Measurements from ENCODE around the gene PRTG.
"Not testable (repeated sequence)": the region's sequence is repeated elsewhere in the genome, so short reads cannot be mapped to it uniquely, and the experiment has no call there.

The PRTG gene

GRCh38 chr15:55742927-55743728 is at the start of gene PRTG:
PRTG (minus strand) TSS chr15:55743152; CDS start chr15:55742931, 221 bp downstream.
- H3K27ac ChIP-seq (ENCODE audit: low read length), result no peak within 1 kb of the TSS
- WGBS (ENCODE audit: insufficient coverage, insufficient read length), result no CpG with 5 or more reads among the region's 75 CpGs
- H3K4me3 ChIP-seq (ENCODE audit: low read length), result peak within 1 kb of the TSS; percentile 62
- peaks cover 60% of the 10 kb centered on the region for H3K27me3 ChIP-seq (ENCODE audit: control insufficient read depth, insufficient read depth, low read length)
- H3K36me3 ChIP-seq (ENCODE audit: control insufficient read depth, insufficient read depth, low read length), result no peaks in the 10 kb centered on the region
- peaks cover 2% of the 10 kb centered on the region; the same call in 1 of the 2 replicates for H3K4me1 ChIP-seq (ENCODE audit: control insufficient read depth, insufficient read depth, low read length)
- DNase-seq (ENCODE audit: low read depth, low spot score), result no peak
- H3K9me3 ChIP-seq (ENCODE audit: control insufficient read depth, insufficient read depth, low read length), result no peaks in the 10 kb centered on the region

- no peaks in the 10 kb centered on the region; the same call in 1 of the 2 replicates for H3K9me3 ChIP-seq (ENCODE audit: control insufficient read depth, insufficient read depth, low read length)
- no CpG with 5 or more reads among the region's 3 CpGs for WGBS (ENCODE audit: insufficient coverage, insufficient read length)
- no peak overlapping the region for H3K4me3 ChIP-seq (ENCODE audit: low read length)
- H3K27me3 ChIP-seq (ENCODE audit: control insufficient read depth, insufficient read depth, low read length), result no peaks in the 10 kb centered on the region
- no peaks in the 10 kb centered on the region for H3K4me1 ChIP-seq (ENCODE audit: control insufficient read depth, insufficient read depth, low read length)
- H3K27ac ChIP-seq (ENCODE audit: low read length), result no peak overlapping the region
- no peaks in the 10 kb centered on the region for H3K36me3 ChIP-seq (ENCODE audit: control insufficient read depth, insufficient read depth, low read length)
- no peak for DNase-seq (ENCODE audit: low read depth, low spot score)
Measured at GRCh38 chr15:55791551-55792400, 48.8 kb upstream of the PRTG start.

- no peak for DNase-seq (ENCODE audit: low read depth, low spot score)
- Histone ChIP-seq H3K9me3 (ENCODE audit: control insufficient read depth, insufficient read depth, low read length) (no peaks in the 10 kb centered on the region), H3K27me3 (ENCODE audit: control insufficient read depth, insufficient read depth, low read length) (no peaks in the 10 kb centered on the region), H3K27ac (ENCODE audit: low read length) (no peak overlapping the region), H3K4me1 (ENCODE audit: control insufficient read depth, insufficient read depth, low read length) (no peaks in the 10 kb centered on the region), H3K36me3 (ENCODE audit: control insufficient read depth, insufficient read depth, low read length) (no peaks in the 10 kb centered on the region), H3K4me3 (ENCODE audit: low read length) (no peak overlapping the region)
- 100% methylated on average over 1 of the region's 8 CpGs for WGBS (ENCODE audit: insufficient coverage, insufficient read length)
Measured at GRCh38 chr15:55789066-55789660, 46.2 kb upstream of the PRTG start.

GRCh38 chr15:55786341-55786740 is 43.4 kb upstream of the PRTG start:
- H3K4me1 ChIP-seq (ENCODE audit: control insufficient read depth, insufficient read depth, low read length), result no peaks in the 10 kb centered on the region
- H3K27ac ChIP-seq (ENCODE audit: low read length), result no peak overlapping the region
- H3K27me3 ChIP-seq (ENCODE audit: control insufficient read depth, insufficient read depth, low read length), result no peaks in the 10 kb centered on the region
- no peak for DNase-seq (ENCODE audit: low read depth, low spot score)
- no peaks in the 10 kb centered on the region for H3K36me3 ChIP-seq (ENCODE audit: control insufficient read depth, insufficient read depth, low read length)
- H3K9me3 ChIP-seq (ENCODE audit: control insufficient read depth, insufficient read depth, low read length), result no peaks in the 10 kb centered on the region
- no peak overlapping the region for H3K4me3 ChIP-seq (ENCODE audit: low read length)
- WGBS (ENCODE audit: insufficient coverage, insufficient read length), result no CpG with 5 or more reads among the region's 3 CpGs

- not testable (repeated sequence) for H3K9me3 ChIP-seq (ENCODE audit: control insufficient read depth, insufficient read depth, low read length); H3K27ac ChIP-seq (ENCODE audit: low read length); H3K36me3 ChIP-seq (ENCODE audit: control insufficient read depth, insufficient read depth, low read length); H3K4me1 ChIP-seq (ENCODE audit: control insufficient read depth, insufficient read depth, low read length); H3K4me3 ChIP-seq (ENCODE audit: low read length); DNase-seq (ENCODE audit: low read depth, low spot score); H3K27me3 ChIP-seq (ENCODE audit: control insufficient read depth, insufficient read depth, low read length)
- no CpG with 5 or more reads among the region's 9 CpGs for WGBS (ENCODE audit: insufficient coverage, insufficient read length)
Measured at GRCh38 chr15:55785593-55785992, 42.6 kb upstream of the PRTG start.

- no peaks in the 10 kb centered on the region for H3K4me1 ChIP-seq (ENCODE audit: control insufficient read depth, insufficient read depth, low read length)
- DNase-seq (ENCODE audit: low read depth, low spot score), result no peak
Measured at GRCh38 chr15:55784286-55784685, 41.3 kb upstream of the PRTG start.

GRCh38 chr15:55782901-55783300 is 39.9 kb upstream of the PRTG start:
- Histone ChIP-seq H3K27ac (ENCODE audit: low read length) (no peak overlapping the region), H3K27me3 (ENCODE audit: control insufficient read depth, insufficient read depth, low read length) (no peaks in the 10 kb centered on the region), H3K9me3 (ENCODE audit: control insufficient read depth, insufficient read depth, low read length) (no peaks in the 10 kb centered on the region), H3K4me1 (ENCODE audit: control insufficient read depth, insufficient read depth, low read length) (no peaks in the 10 kb centered on the region), H3K36me3 (ENCODE audit: control insufficient read depth, insufficient read depth, low read length) (no peaks in the 10 kb centered on the region), H3K4me3 (ENCODE audit: low read length) (no peak overlapping the region)
- WGBS (ENCODE audit: insufficient coverage, insufficient read length), result no CpG with 5 or more reads among the region's 3 CpGs
- DNase-seq (ENCODE audit: low read depth, low spot score), result no peak

More at GRCh38 chr15:55784286-55784685, 41.3 kb upstream of the PRTG start:
- Histone ChIP-seq H3K27ac (ENCODE audit: low read length) (no peak overlapping the region), H3K4me3 (ENCODE audit: low read length) (no peak overlapping the region), H3K27me3 (ENCODE audit: control insufficient read depth, insufficient read depth, low read length) (no peaks in the 10 kb centered on the region), H3K36me3 (ENCODE audit: control insufficient read depth, insufficient read depth, low read length) (no peaks in the 10 kb centered on the region), H3K9me3 (ENCODE audit: control insufficient read depth, insufficient read depth, low read length) (no peaks in the 10 kb centered on the region)

GRCh38 chr15:55780292-55780691 is 37.3 kb upstream of the PRTG start:
- WGBS (ENCODE audit: insufficient coverage, insufficient read length), result 100% methylated on average over 1 of the region's 2 CpGs

GRCh38 chr15:55778932-55779331 is 36.0 kb upstream of the PRTG start:
- Histone ChIP-seq H3K9me3 (ENCODE audit: control insufficient read depth, insufficient read depth, low read length) (no peaks in the 10 kb centered on the region), H3K27me3 (ENCODE audit: control insufficient read depth, insufficient read depth, low read length) (no peaks in the 10 kb centered on the region), H3K27ac (ENCODE audit: low read length) (no peak overlapping the region), H3K4me3 (ENCODE audit: low read length) (no peak overlapping the region), H3K36me3 (ENCODE audit: control insufficient read depth, insufficient read depth, low read length) (no peaks in the 10 kb centered on the region), H3K4me1 (ENCODE audit: control insufficient read depth, insufficient read depth, low read length) (no peaks in the 10 kb centered on the region; the same call in 1 of the 2 replicates)
- no CpG with 5 or more reads among the region's 3 CpGs for WGBS (ENCODE audit: insufficient coverage, insufficient read length)
- no peak for DNase-seq (ENCODE audit: low read depth, low spot score)

More at GRCh38 chr15:55780292-55780691, 37.3 kb upstream of the PRTG start:
- no peak overlapping the region for H3K4me3 ChIP-seq (ENCODE audit: low read length)
- H3K27me3 ChIP-seq (ENCODE audit: control insufficient read depth, insufficient read depth, low read length), result no peaks in the 10 kb centered on the region
- no peak for DNase-seq (ENCODE audit: low read depth, low spot score)
- no peaks in the 10 kb centered on the region for H3K9me3 ChIP-seq (ENCODE audit: control insufficient read depth, insufficient read depth, low read length)
- no peak overlapping the region for H3K27ac ChIP-seq (ENCODE audit: low read length)
- H3K36me3 ChIP-seq (ENCODE audit: control insufficient read depth, insufficient read depth, low read length), result no peaks in the 10 kb centered on the region
- H3K4me1 ChIP-seq (ENCODE audit: control insufficient read depth, insufficient read depth, low read length), result no peaks in the 10 kb centered on the region

- H3K4me1 ChIP-seq (ENCODE audit: control insufficient read depth, insufficient read depth, low read length), result no peaks in the 10 kb centered on the region; the same call in 1 of the 2 replicates
- no peaks in the 10 kb centered on the region for H3K9me3 ChIP-seq (ENCODE audit: control insufficient read depth, insufficient read depth, low read length)
- no peak overlapping the region for H3K27ac ChIP-seq (ENCODE audit: low read length)
- no peaks in the 10 kb centered on the region for H3K36me3 ChIP-seq (ENCODE audit: control insufficient read depth, insufficient read depth, low read length)
- no peak overlapping the region for H3K4me3 ChIP-seq (ENCODE audit: low read length)
- WGBS (ENCODE audit: insufficient coverage, insufficient read length), result no CpG with 5 or more reads among the region's 4 CpGs
- no peaks in the 10 kb centered on the region for H3K27me3 ChIP-seq (ENCODE audit: control insufficient read depth, insufficient read depth, low read length)
- DNase-seq (ENCODE audit: low read depth, low spot score), result no peak
Measured at GRCh38 chr15:55775316-55775715, 32.4 kb upstream of the PRTG start.
